GM23248 (cell line): ENCODE measurements around the gene AGPAT2.

Source experiments
- EZH2 ChIP-seq: fragments of 200-600 bp; sonication (generic); IDR thresholded peaks from 2 replicates; pipeline ENCODE4 v1.6.1; 2018; ENCODE audit warnings: antibody characterized with exemption, mild to moderate bottlenecking; ENCODE audit not compliant: insufficient read depth, poor library complexity, severe bottlenecking
- EZH2phosphoT487 ChIP-seq: fragments of 200-600 bp; sonication (generic); IDR thresholded peaks from 2 replicates; pipeline ENCODE4 v1.6.1; 2018; ENCODE audit warnings: antibody characterized with exemption, moderate library complexity, mild to moderate bottlenecking, low read depth; ENCODE audit not compliant: insufficient read depth

- TF ChIP-seq EZH2 (no peak), EZH2phosphoT487 (no peak)
Observed at GRCh38 chr9:136673088-136673974, 13.9 kb downstream of the AGPAT2 start.
